H9 (cell line): Measurements from ENCODE around the gene TGM3. TPM values are rescaled to one million over a fixed set of nuclear protein-coding genes. Genes with fewer than 3 reads are reported as not detected.

Experiments
- DNase-seq: peaks from one replicate; pipeline ENCODE4 v3.0.0-alpha.2; 2017
- H2AFZ ChIP-seq: one replicate; pipeline ENCODE4 v1.6.1; 2013; ENCODE audit warnings: mild to moderate bottlenecking, low read length, control low read depth, moderate library complexity
- H2AK5ac ChIP-seq: 2 replicates; pipeline ENCODE4 v1.6.1; 2013; ENCODE audit warnings: low read length, control low read depth, mixed read lengths; ENCODE audit not compliant: insufficient read length
- H2BK120ac ChIP-seq: one replicate; pipeline ENCODE4 v1.6.1; 2013; ENCODE audit warnings: low read depth, mild to moderate bottlenecking, low read length, control low read depth, inconsistent platforms; ENCODE audit not compliant: poor library complexity, severe bottlenecking
- H2BK12ac ChIP-seq: 2 replicates; pipeline ENCODE4 v1.6.1; 2013; ENCODE audit warnings: low read length, control low read depth, mixed read lengths, low read depth; ENCODE audit not compliant: insufficient read length
- H2BK15ac ChIP-seq: 2 replicates; pipeline ENCODE4 v1.6.1; 2013; ENCODE audit warnings: low read depth, low read length, control low read depth
- H2BK20ac ChIP-seq: one replicate; pipeline ENCODE4 v1.6.1; 2013; ENCODE audit warnings: low read depth, mild to moderate bottlenecking, low read length, control low read depth, inconsistent platforms; ENCODE audit not compliant: poor library complexity, severe bottlenecking
- H2BK5ac ChIP-seq: 2 replicates; pipeline ENCODE4 v1.6.1; 2013; ENCODE audit warnings: low read length, control low read depth, mixed read lengths; ENCODE audit not compliant: insufficient read length
- H3K14ac ChIP-seq: 2 replicates; pipeline ENCODE4 v1.6.1; 2013; ENCODE audit warnings: low read length, control low read depth; ENCODE audit not compliant: insufficient read depth
- H3K18ac ChIP-seq: 2 replicates; pipeline ENCODE4 v1.6.1; 2013; ENCODE audit warnings: low read depth, mild to moderate bottlenecking, mixed read lengths, low read length, control low read depth; ENCODE audit not compliant: insufficient read length
- H3K23ac ChIP-seq: 2 replicates; pipeline ENCODE4 v1.6.1; 2013; ENCODE audit warnings: low read length, control low read depth, mixed read lengths, low read depth; ENCODE audit not compliant: insufficient read length
- H3K23me2 ChIP-seq: 2 replicates; pipeline ENCODE4 v1.6.1; 2013; ENCODE audit warnings: low read depth, mild to moderate bottlenecking, mixed read lengths, low read length, control low read depth; ENCODE audit not compliant: insufficient read length, poor library complexity, severe bottlenecking
- H3K27ac ChIP-seq: 2 replicates; pipeline ENCODE4 v1.5.1; 2013; ENCODE audit warnings: low read length, control low read depth, mixed read lengths, low read depth; ENCODE audit not compliant: insufficient read length
- H3K27me3 ChIP-seq: 2 replicates; pipeline ENCODE4 v1.6.1; 2013; ENCODE audit warnings: low read length, control low read depth, inconsistent platforms; ENCODE audit not compliant: insufficient read depth
- H3K4ac ChIP-seq: 2 replicates; pipeline ENCODE4 v1.6.1; 2013; ENCODE audit warnings: low read depth, mild to moderate bottlenecking, control low read depth, inconsistent platforms, low read length, moderate library complexity
- H3K4me1 ChIP-seq: 2 replicates; pipeline ENCODE4 v1.6.1; 2013; ENCODE audit warnings: low read length, control low read depth, inconsistent platforms; ENCODE audit not compliant: insufficient read depth
- H3K4me2 ChIP-seq: 2 replicates; pipeline ENCODE4 v1.6.1; 2013; ENCODE audit warnings: low read length, control low read depth, mixed read lengths; ENCODE audit not compliant: insufficient read length, insufficient read depth
- H3K56ac ChIP-seq: 2 replicates; pipeline ENCODE4 v1.6.1; 2013; ENCODE audit warnings: low read depth, mild to moderate bottlenecking, mixed read lengths, low read length, control low read depth; ENCODE audit not compliant: insufficient read length
- H3K79me1 ChIP-seq: 2 replicates; pipeline ENCODE4 v1.6.1; 2013; ENCODE audit warnings: low read depth, mild to moderate bottlenecking, moderate library complexity, low read length, control low read depth, inconsistent platforms; ENCODE audit not compliant: insufficient read depth, poor library complexity, severe bottlenecking
- H3K79me2 ChIP-seq: 2 replicates; pipeline ENCODE4 v1.6.1; 2013; ENCODE audit warnings: low read length, control low read depth, inconsistent platforms; ENCODE audit not compliant: insufficient read depth
- H3K9ac ChIP-seq: 2 replicates; pipeline ENCODE4 v1.6.1; 2013; ENCODE audit warnings: low read length, control low read depth, mixed read lengths; ENCODE audit not compliant: insufficient read length; ENCODE audit errors: extremely low read depth
- H3K9me3 ChIP-seq: one replicate; pipeline ENCODE4 v1.6.1; 2013; ENCODE audit warnings: low read depth, low read length, inconsistent platforms; ENCODE audit not compliant: control insufficient read depth
- H3T11ph ChIP-seq: one replicate; pipeline ENCODE4 v1.6.1; 2013; ENCODE audit warnings: mild to moderate bottlenecking, low read length, control low read depth, inconsistent platforms
- H4K20me1 ChIP-seq: one replicate; pipeline ENCODE4 v1.6.1; 2013; ENCODE audit not compliant: control insufficient read depth, insufficient read length, insufficient read depth
- H4K5ac ChIP-seq: 2 replicates; pipeline ENCODE4 v1.6.1; 2013; ENCODE audit warnings: low read depth, mild to moderate bottlenecking, mixed read lengths, low read length, control low read depth; ENCODE audit not compliant: insufficient read length
- H4K8ac ChIP-seq: replicated peaks from 2 replicates; pipeline ENCODE4 v1.6.1; 2013; ENCODE audit warnings: low read length, control low read depth, mixed read lengths, low read depth; ENCODE audit not compliant: insufficient read length
- H4K91ac ChIP-seq: 2 replicates; pipeline ENCODE4 v1.6.1; 2013; ENCODE audit warnings: low read depth, mild to moderate bottlenecking, moderate library complexity, mixed read lengths, low read length, control low read depth; ENCODE audit not compliant: insufficient read length
- H3K27ac Mint-ChIP-seq, 3 experiments: 2 replicates in 2 of 3; 3 replicates in 1 of 3; pipeline ENCODE4 v1.8.0; 2020 to 2021; ENCODE audit warnings: mixed read lengths in 3 of 3, mild to moderate bottlenecking in 1 of 3, moderate library complexity in 1 of 3
- H3K27me3 Mint-ChIP-seq: 2 replicates; pipeline ENCODE4 v1.8.0; 2021; ENCODE audit warnings: low read depth, mild to moderate bottlenecking, moderate library complexity, mixed read lengths
- H3K36me3 Mint-ChIP-seq, 3 experiments: 2 replicates in 2 of 3; 3 replicates in 1 of 3; pipeline ENCODE4 v1.8.0; 2020 to 2021; ENCODE audit warnings: low read depth in 3 of 3, mixed read lengths in 3 of 3; ENCODE audit not compliant: insufficient read depth in 1 of 3
- H3K4me1 Mint-ChIP-seq, 2 experiments: 2 replicates each; pipeline ENCODE4 v1.8.0; 2020; ENCODE audit warnings: mixed read lengths in 2 of 2
- H3K4me3 Mint-ChIP-seq, 2 experiments: 2 replicates in 1 of 2; 3 replicates in 1 of 2; pipeline ENCODE4 v1.8.0; 2020 to 2021; ENCODE audit warnings: mild to moderate bottlenecking in 2 of 2, mixed read lengths in 2 of 2, moderate library complexity in 1 of 2
- H3K9me3 Mint-ChIP-seq, 2 experiments: 2 replicates in 1 of 2; 3 replicates in 1 of 2; pipeline ENCODE4 v1.8.0; 2020; ENCODE audit warnings: mild to moderate bottlenecking in 2 of 2, mixed read lengths in 2 of 2, moderate library complexity in 1 of 2
- CTCF ChIP-seq: fragments of 200-600 bp; sonication (generic); conservative IDR thresholded peaks from 3 replicates; pipeline ENCODE4 v1.8.0; 2021; ENCODE audit warnings: antibody characterized with exemption, mild to moderate bottlenecking
- WGBS: extraction: QIAGEN DNeasy Blood & Tissue Kit; methylation state at CpG from one replicate; pipeline ENCODE4 v1.1.7; 2013; ENCODE audit warnings: missing lambda C conversion rate, low lambda C conversion rate, mixed read lengths; ENCODE audit not compliant: insufficient read length; ENCODE audit errors: extremely low coverage; 5-methylcytosine and 5-hydroxymethylcytosine counted together
- total RNA-seq: library from RNA; stranded (reverse); gene quantifications from 2 replicates; pipeline ENCODE4 v1.2.1, GENCODE V29; 2021

TGM3 gene
- total RNA-seq, 1 experiment from 2014 or later: not detected

GRCh38 chr20:2368621-2369020 lies 72.8 kb downstream of the TGM3 start:
- Histone ChIP-seq H3K23ac (no peak overlapping the region), H2AFZ (no peak overlapping the region), H2BK5ac (no peak overlapping the region), H4K5ac (no peak overlapping the region), H3K79me2 (no peaks in the 10 kb centered on the region), H2BK120ac (no peak overlapping the region), H3K27ac (no peak overlapping the region), H4K8ac (no peak overlapping the region), H4K20me1 (no peaks in the 10 kb centered on the region), H2AK5ac (no peak overlapping the region), H3K4me1 (no peaks in the 10 kb centered on the region), H3K4me2 (no peak overlapping the region), H3K4ac (no peak overlapping the region), H3K9me3 (no peaks in the 10 kb centered on the region), H3K79me1 (no peaks in the 10 kb centered on the region), H3K14ac (no peak overlapping the region), H3K27me3 (no peaks in the 10 kb centered on the region), H2BK20ac (no peak overlapping the region), H3K56ac (no peak overlapping the region), H3K23me2 (no peaks in the 10 kb centered on the region), H2BK12ac (no peak overlapping the region), H4K91ac (no peak overlapping the region), H3K18ac (no peak overlapping the region), H3T11ph (no peak overlapping the region), H2BK15ac (no peak overlapping the region), H3K9ac (no peak overlapping the region)
- peaks cover 5% of the 10 kb centered on the region for H3K27me3 Mint-ChIP-seq
- H3K4me1 Mint-ChIP-seq: peaks cover 3% of the 10 kb centered on the region in 2 experiments; a peak in 3 of 4 replicates
- no peak overlapping the region for H3K27ac Mint-ChIP-seq
- no peaks in the 10 kb centered on the region; a peak in 1 of 5 replicates for H3K9me3 Mint-ChIP-seq
- H3K4me3 Mint-ChIP-seq: no peak overlapping the region
- no peak for TF ChIP-seq CTCF
- no peak for DNase-seq
- no peaks in the 10 kb centered on the region for H3K36me3 Mint-ChIP-seq
- WGBS: no CpG with 5 or more reads among the region's 1 CpG
